ENCODE measurements around the gene WASF2. TPM values are rescaled to one million over a fixed set of nuclear protein-coding genes. Genes with fewer than 3 reads are reported as not detected.

Gene WASF2
- total and polyA plus RNA-seq, 2 of the 8 experiments (the other 6 are each of a cell fraction or from before 2014, with no cell fraction given), result 32.1 to 86.6 TPM

- no peak for TF ChIP-seq CHD7 (IDR thresholded peaks at IDR 0.05; ENCODE audit: insufficient replicate concordance, low read length)
- TF ChIP-seq GTF2F1 (IDR thresholded peaks at IDR 0.05; ENCODE audit: borderline replicate concordance, low read depth, low read length), result no peak
- TF ChIP-seq RAD21 (IDR thresholded peaks at IDR 0.05 in 1 of 2, conservative IDR thresholded peaks at IDR 0.05 in 1 of 2; ENCODE audit: low read depth in 2 of 2, low read length in 2 of 2), result no peak
- no peak for TF ChIP-seq SP4 (IDR thresholded peaks at IDR 0.05; ENCODE audit: low read length)
- no peak for TF ChIP-seq KDM1A (IDR thresholded peaks at IDR 0.05; ENCODE audit: borderline replicate concordance, low read length)
These were observed 108.9 kb downstream of the WASF2 start (continued) for GRCh38 chr1:27380766-27381733.

Measured in H1 (cell line).